ENCODE results near the gene ADRA2B. TPM values are rescaled to one million over a fixed set of nuclear protein-coding genes. Genes with fewer than 3 reads are reported as not detected.
"Not testable (repeated sequence)": the region's sequence is repeated elsewhere in the genome, so short reads cannot be mapped to it uniquely, and the experiment has no call there.

The ADRA2B gene
- total RNA-seq, 1 donor from 2014 or later = 0.05 TPM

GRCh38 chr2:96071087-96071976 lies 45.0 kb downstream of the ADRA2B start:
- intact Hi-C loops (cut with micrococcal nuclease) = not testable (repeated sequence)

- intact Hi-C loops (cut with micrococcal nuclease) = not testable (repeated sequence)
Observed at GRCh38 chr2:96070351-96070750, 46.0 kb downstream of the ADRA2B start.

GRCh38 chr2:96069878-96070277 lies 46.5 kb downstream of the ADRA2B start:
- intact Hi-C loops (cut with micrococcal nuclease) = not testable (repeated sequence)

GRCh38 chr2:96067902-96068581 lies 48.3 kb downstream of the ADRA2B start:
- intact Hi-C loops (cut with micrococcal nuclease) = not testable (repeated sequence)

- intact Hi-C loops (cut with micrococcal nuclease) = not testable (repeated sequence)
Observed at GRCh38 chr2:96067098-96067660, 49.2 kb downstream of the ADRA2B start.

- intact Hi-C loops (cut with micrococcal nuclease) = not testable (repeated sequence)
Observed at GRCh38 chr2:96066511-96066910, 49.9 kb downstream of the ADRA2B start.

- intact Hi-C loops (cut with micrococcal nuclease) = not testable (repeated sequence)
Observed at GRCh38 chr2:96065954-96066353, 50.4 kb downstream of the ADRA2B start.

GRCh38 chr2:96065381-96065930 lies 50.9 kb downstream of the ADRA2B start:
- intact Hi-C loops (cut with micrococcal nuclease) = no loop called here

- intact Hi-C loops (cut with micrococcal nuclease) = not testable (repeated sequence)
Observed at GRCh38 chr2:96064760-96065159, 51.6 kb downstream of the ADRA2B start.

GRCh38 chr2:96064047-96064675 lies 52.2 kb downstream of the ADRA2B start:
- intact Hi-C loops (cut with micrococcal nuclease) = not testable (repeated sequence)

GRCh38 chr2:96063116-96063899 lies 53.1 kb downstream of the ADRA2B start:
- intact Hi-C loops (cut with micrococcal nuclease) = not testable (repeated sequence)

Other genes with a start within 250 kb of the ADRA2B start
- 75.3 and 78.8 TPM in 2 replicates for gene ANKRD36C, start 124.7 kb downstream of the ADRA2B start, total RNA-seq
- gene GPAT2, start 81.7 kb downstream of the ADRA2B start, total RNA-seq = 9.8 and 10.2 TPM in 2 replicates
- gene ASTL, start 21.9 kb upstream of the ADRA2B start, total RNA-seq = 1.1 TPM in 1 of 2 replicates, not detected in the other
- 71.0 and 74.7 TPM in 2 replicates for gene DUSP2, start 28.9 kb upstream of the ADRA2B start, total RNA-seq
- 124 and 136 TPM in 2 replicates for gene STARD7, start 92.3 kb upstream of the ADRA2B start, total RNA-seq
- 42.8 and 43.1 TPM in 2 replicates for gene TMEM127, start 149.4 kb upstream of the ADRA2B start, total RNA-seq
- 84.7 and 87.0 TPM in 2 replicates for gene CIAO1, start 149.7 kb upstream of the ADRA2B start, total RNA-seq
- 186 and 187 TPM in 2 replicates for gene SNRNP200, start 189.0 kb upstream of the ADRA2B start, total RNA-seq
- gene ITPRIPL1, start 208.7 kb upstream of the ADRA2B start, total RNA-seq = 40.4 and 40.8 TPM in 2 replicates
- 49.7 and 55.6 TPM in 2 replicates for gene NCAPH, start 219.2 kb upstream of the ADRA2B start, total RNA-seq